Neural cell (in vitro differentiated cells): Measurements from ENCODE around the gene FOXF2. TPM values are rescaled to one million over a fixed set of nuclear protein-coding genes. Genes with fewer than 3 reads are reported as not detected.

Experiments used
- H2AFZ ChIP-seq: fragments of 200-600, 300-800 bp; sonication (generic), shearing (Covaris generic); 2 replicates; pipeline ENCODE4 v1.6.0; 2014; ENCODE audit warnings: low read depth, mild to moderate bottlenecking, antibody characterized with exemption, low read length, moderate library complexity
- H3F3A ChIP-seq: fragments of 200-600 bp; shearing (Covaris generic); 2 replicates; pipeline ENCODE4 v1.6.1; 2016; ENCODE audit warnings: mild to moderate bottlenecking, moderate library complexity, mixed read lengths, antibody characterized with exemption, low read length; ENCODE audit not compliant: insufficient read depth, poor library complexity, severe bottlenecking
- H3K27ac ChIP-seq: fragments of 200-600, 300-800 bp; sonication (generic), shearing (Covaris generic); 2 replicates; pipeline ENCODE4 v1.5.1; 2014; ENCODE audit warnings: mild to moderate bottlenecking, low read length, moderate library complexity
- H3K27me3 ChIP-seq: fragments of 300-800, 200-600 bp; sonication (generic), shearing (Covaris generic); 2 replicates; pipeline ENCODE4 v1.6.0; 2014; ENCODE audit warnings: mild to moderate bottlenecking, low read depth, low read length, moderate library complexity; ENCODE audit not compliant: insufficient read depth
- H3K36me3 ChIP-seq: fragments of 300-800, 200-600 bp; sonication (generic), shearing (Covaris generic); 2 replicates; pipeline ENCODE4 v1.5.1; 2014; ENCODE audit warnings: mild to moderate bottlenecking, antibody characterized with exemption, low read length, moderate library complexity; ENCODE audit not compliant: insufficient read depth
- H3K4me2 ChIP-seq: fragments of 300-800, 200-600 bp; sonication (generic), shearing (Covaris generic); 2 replicates; pipeline ENCODE4 v1.6.0; 2014; ENCODE audit warnings: mild to moderate bottlenecking, low read length
- H3K4me3 ChIP-seq: fragments of 300-800, 200-600 bp; sonication (generic), shearing (Covaris generic); 2 replicates; pipeline ENCODE4 v1.5.1; 2014; ENCODE audit warnings: mild to moderate bottlenecking, low read length, moderate library complexity
- H3K79me2 ChIP-seq: fragments of 200-600 bp; shearing (Covaris generic); replicated peaks from 2 replicates; pipeline ENCODE4 v1.6.0; 2014; ENCODE audit warnings: mild to moderate bottlenecking, low read length, moderate library complexity; ENCODE audit not compliant: insufficient read depth
- H3K9ac ChIP-seq: fragments of 300-800, 200-600 bp; sonication (generic), shearing (Covaris generic); 2 replicates; pipeline ENCODE4 v1.6.1; 2016; ENCODE audit warnings: mild to moderate bottlenecking, low read length, mixed read lengths
- H3K9me2 ChIP-seq: fragments of 200-600 bp; shearing (Covaris generic); 2 replicates; pipeline ENCODE4 v1.6.1; 2016; ENCODE audit warnings: mild to moderate bottlenecking, low read length, mixed read lengths; ENCODE audit not compliant: insufficient read depth
- H3K9me3 ChIP-seq: fragments of 200-600, 300-800 bp; sonication (generic), shearing (Covaris generic); 2 replicates; pipeline ENCODE4 v1.6.1; 2016; ENCODE audit warnings: mild to moderate bottlenecking, mixed run types, low read length, moderate library complexity, mixed read lengths
- H4K20me1 ChIP-seq: fragments of 200-600 bp; shearing (Covaris generic); 2 replicates; pipeline ENCODE4 v1.6.1; 2016; ENCODE audit warnings: mild to moderate bottlenecking, mixed run types; ENCODE audit not compliant: insufficient read depth
- EP300 ChIP-seq: fragments of 450-650 bp; conservative IDR thresholded peaks from 2 replicates; pipeline ENCODE4 v1.6.1; 2014; ENCODE audit warnings: antibody characterized with exemption, mild to moderate bottlenecking, moderate library complexity; ENCODE audit not compliant: poor library complexity, severe bottlenecking
- EZH2 ChIP-seq: fragments of 200-600, 300-800 bp; shearing (Covaris generic), sonication (generic); IDR thresholded peaks from 2 replicates; pipeline ENCODE4 v1.6.1; 2014; ENCODE audit warnings: antibody characterized with exemption, low read length, borderline replicate concordance, mild to moderate bottlenecking; ENCODE audit not compliant: insufficient read depth, poor library complexity, severe bottlenecking
- MXI1 ChIP-seq: fragments of 450-650 bp; conservative IDR thresholded peaks from 2 replicates; pipeline ENCODE4 v1.6.1; 2014; ENCODE audit warnings: antibody characterized with exemption, mild to moderate bottlenecking; ENCODE audit not compliant: poor library complexity, severe bottlenecking
- POLR2AphosphoS5 ChIP-seq: IDR thresholded peaks from 2 replicates; pipeline ENCODE4 v1.6.1; 2012
- RAD21 ChIP-seq: fragments of 450-650 bp; conservative IDR thresholded peaks from 2 replicates; pipeline ENCODE4 v1.6.1; 2014; ENCODE audit warnings: antibody characterized with exemption, mild to moderate bottlenecking, moderate library complexity
- SMC3 ChIP-seq: fragments of 450-650 bp; conservative IDR thresholded peaks from 2 replicates; pipeline ENCODE4 v1.6.1; 2014; ENCODE audit warnings: antibody characterized with exemption, mild to moderate bottlenecking, moderate library complexity; ENCODE audit not compliant: poor library complexity
- TAF1 ChIP-seq: IDR thresholded peaks from 2 replicates; pipeline ENCODE4 v1.6.1; 2012; ENCODE audit warnings: low read depth
- polyA plus RNA-seq: library from polyadenylated mRNA; depleted of rRNA; stranded (reverse); fragments of >200 nt; gene quantifications from 2 replicates; pipeline ENCODE4 v1.2.3, GENCODE V29; 2014
- TF ChIP-seq, protein P1 (sequence below): fragments of 450-650 bp; IDR thresholded peaks from 2 replicates; pipeline ENCODE4 v1.5.1; 2014; ENCODE audit warnings: antibody characterized with exemption, mild to moderate bottlenecking, moderate library complexity; ENCODE audit not compliant: poor library complexity, severe bottlenecking
- TF ChIP-seq, protein P2 (sequence below): IDR thresholded peaks from 2 replicates; pipeline ENCODE4 v1.6.1; 2012; ENCODE audit warnings: borderline replicate concordance

FOXF2 gene
- polyA plus RNA-seq, 1 donor from 2014 or later = not detected

DNA sequence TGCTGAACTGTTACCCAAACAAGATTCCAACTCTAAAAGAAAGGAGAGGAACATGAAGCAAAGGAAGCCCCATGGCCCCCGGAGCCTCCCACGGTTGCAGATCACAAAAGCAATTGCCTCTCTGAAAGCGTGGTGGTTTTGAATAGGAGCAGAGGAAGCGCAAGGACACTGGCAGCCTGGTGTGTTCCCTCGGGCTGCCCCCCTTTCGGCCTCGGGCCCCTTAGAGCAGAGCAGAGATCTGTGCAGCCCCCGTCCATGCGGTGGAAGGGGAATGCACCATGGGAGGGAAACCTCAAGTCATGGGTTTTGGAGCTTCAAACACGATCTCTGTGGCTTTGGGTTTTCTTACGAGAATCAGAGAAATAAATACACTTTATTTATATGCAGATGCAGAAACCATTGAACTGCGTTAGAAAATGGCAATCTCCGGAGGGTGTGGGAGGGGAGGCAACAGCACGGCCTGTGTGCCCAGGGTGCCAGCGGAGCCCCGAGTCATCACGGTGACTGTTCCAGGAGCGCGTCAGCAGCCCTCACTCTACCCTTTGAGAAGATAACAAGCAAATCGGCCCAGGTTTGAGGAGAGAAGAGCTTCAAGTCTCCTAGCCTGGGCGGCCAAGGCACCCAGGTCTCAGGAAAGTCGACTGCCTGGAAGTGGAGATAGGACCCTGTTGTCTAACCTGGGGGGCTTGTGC, 20.5 kb downstream of the FOXF2 start:
- H3K27ac ChIP-seq = no peak overlapping the region
- no peaks in the 10 kb centered on the region for H3K36me3 ChIP-seq
- no peak overlapping the region for H3K4me2 ChIP-seq
- TF ChIP-seq, protein P1, sequence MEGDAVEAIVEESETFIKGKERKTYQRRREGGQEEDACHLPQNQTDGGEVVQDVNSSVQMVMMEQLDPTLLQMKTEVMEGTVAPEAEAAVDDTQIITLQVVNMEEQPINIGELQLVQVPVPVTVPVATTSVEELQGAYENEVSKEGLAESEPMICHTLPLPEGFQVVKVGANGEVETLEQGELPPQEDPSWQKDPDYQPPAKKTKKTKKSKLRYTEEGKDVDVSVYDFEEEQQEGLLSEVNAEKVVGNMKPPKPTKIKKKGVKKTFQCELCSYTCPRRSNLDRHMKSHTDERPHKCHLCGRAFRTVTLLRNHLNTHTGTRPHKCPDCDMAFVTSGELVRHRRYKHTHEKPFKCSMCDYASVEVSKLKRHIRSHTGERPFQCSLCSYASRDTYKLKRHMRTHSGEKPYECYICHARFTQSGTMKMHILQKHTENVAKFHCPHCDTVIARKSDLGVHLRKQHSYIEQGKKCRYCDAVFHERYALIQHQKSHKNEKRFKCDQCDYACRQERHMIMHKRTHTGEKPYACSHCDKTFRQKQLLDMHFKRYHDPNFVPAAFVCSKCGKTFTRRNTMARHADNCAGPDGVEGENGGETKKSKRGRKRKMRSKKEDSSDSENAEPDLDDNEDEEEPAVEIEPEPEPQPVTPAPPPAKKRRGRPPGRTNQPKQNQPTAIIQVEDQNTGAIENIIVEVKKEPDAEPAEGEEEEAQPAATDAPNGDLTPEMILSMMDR = no peak
- TF ChIP-seq EZH2 = no peak
- no peak for TF ChIP-seq RAD21
- TF ChIP-seq POLR2AphosphoS5 = no peak
- no peak for TF ChIP-seq SMC3
- TF ChIP-seq TAF1 = no peak
- no peak for TF ChIP-seq MXI1
- TF ChIP-seq, protein P2, sequence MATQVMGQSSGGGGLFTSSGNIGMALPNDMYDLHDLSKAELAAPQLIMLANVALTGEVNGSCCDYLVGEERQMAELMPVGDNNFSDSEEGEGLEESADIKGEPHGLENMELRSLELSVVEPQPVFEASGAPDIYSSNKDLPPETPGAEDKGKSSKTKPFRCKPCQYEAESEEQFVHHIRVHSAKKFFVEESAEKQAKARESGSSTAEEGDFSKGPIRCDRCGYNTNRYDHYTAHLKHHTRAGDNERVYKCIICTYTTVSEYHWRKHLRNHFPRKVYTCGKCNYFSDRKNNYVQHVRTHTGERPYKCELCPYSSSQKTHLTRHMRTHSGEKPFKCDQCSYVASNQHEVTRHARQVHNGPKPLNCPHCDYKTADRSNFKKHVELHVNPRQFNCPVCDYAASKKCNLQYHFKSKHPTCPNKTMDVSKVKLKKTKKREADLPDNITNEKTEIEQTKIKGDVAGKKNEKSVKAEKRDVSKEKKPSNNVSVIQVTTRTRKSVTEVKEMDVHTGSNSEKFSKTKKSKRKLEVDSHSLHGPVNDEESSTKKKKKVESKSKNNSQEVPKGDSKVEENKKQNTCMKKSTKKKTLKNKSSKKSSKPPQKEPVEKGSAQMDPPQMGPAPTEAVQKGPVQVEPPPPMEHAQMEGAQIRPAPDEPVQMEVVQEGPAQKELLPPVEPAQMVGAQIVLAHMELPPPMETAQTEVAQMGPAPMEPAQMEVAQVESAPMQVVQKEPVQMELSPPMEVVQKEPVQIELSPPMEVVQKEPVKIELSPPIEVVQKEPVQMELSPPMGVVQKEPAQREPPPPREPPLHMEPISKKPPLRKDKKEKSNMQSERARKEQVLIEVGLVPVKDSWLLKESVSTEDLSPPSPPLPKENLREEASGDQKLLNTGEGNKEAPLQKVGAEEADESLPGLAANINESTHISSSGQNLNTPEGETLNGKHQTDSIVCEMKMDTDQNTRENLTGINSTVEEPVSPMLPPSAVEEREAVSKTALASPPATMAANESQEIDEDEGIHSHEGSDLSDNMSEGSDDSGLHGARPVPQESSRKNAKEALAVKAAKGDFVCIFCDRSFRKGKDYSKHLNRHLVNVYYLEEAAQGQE = no peak
- no peak for TF ChIP-seq EP300
- H3K9me3 ChIP-seq = no peaks in the 10 kb centered on the region
- H4K20me1 ChIP-seq = no peaks in the 10 kb centered on the region
- no peak overlapping the region for H3K4me3 ChIP-seq
- no peaks in the 10 kb centered on the region for H3K79me2 ChIP-seq
- no peaks in the 10 kb centered on the region for H3K9me2 ChIP-seq
- H3F3A ChIP-seq = no peaks in the 10 kb centered on the region
- H3K9ac ChIP-seq = no peak overlapping the region
- H2AFZ ChIP-seq = no peak overlapping the region
- no peaks in the 10 kb centered on the region for H3K27me3 ChIP-seq

DNA sequence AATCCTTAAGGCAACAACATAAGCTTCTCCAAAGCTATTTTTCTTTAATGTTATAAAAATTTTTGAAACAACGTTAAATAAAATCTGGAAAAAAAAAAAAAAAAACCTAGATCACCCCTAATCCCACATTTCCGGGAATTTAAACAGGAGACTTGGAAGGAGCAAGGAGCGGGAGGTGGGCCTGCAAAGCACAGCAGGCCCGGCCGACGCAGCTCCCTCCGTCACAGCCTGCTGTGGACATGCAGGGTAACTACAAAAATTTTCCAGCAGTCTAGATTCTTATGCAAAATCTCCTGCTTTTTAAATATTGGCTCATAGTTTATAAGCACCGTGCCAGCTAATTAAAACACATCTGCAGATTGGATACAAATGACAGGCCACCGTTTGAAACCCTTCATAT, 23.5 kb downstream of the FOXF2 start:
- H3K79me2 ChIP-seq = no peaks in the 10 kb centered on the region
- H3K36me3 ChIP-seq = no peaks in the 10 kb centered on the region
- no peak overlapping the region for H2AFZ ChIP-seq
- H3K9me2 ChIP-seq = no peaks in the 10 kb centered on the region
- no peak for TF ChIP-seq POLR2AphosphoS5
- TF ChIP-seq, protein P2 = no peak
- no peak for TF ChIP-seq RAD21
- no peak for TF ChIP-seq SMC3
- no peak for TF ChIP-seq EZH2
- H3F3A ChIP-seq = no peaks in the 10 kb centered on the region
- no peak overlapping the region for H3K27ac ChIP-seq
- no peak overlapping the region for H3K9ac ChIP-seq
- no peak overlapping the region for H3K4me3 ChIP-seq
- no peaks in the 10 kb centered on the region for H3K9me3 ChIP-seq
- no peaks in the 10 kb centered on the region for H4K20me1 ChIP-seq
- no peak overlapping the region for H3K4me2 ChIP-seq
- H3K27me3 ChIP-seq = no peaks in the 10 kb centered on the region
